ENCODE measurements around the gene RHEB. TPM values are rescaled to one million over a fixed set of nuclear protein-coding genes. Genes with fewer than 3 reads are reported as not detected.
A peak's percentile ranks its signal among the peaks of the same experiment; 100 is the strongest.

RHEB gene
- total RNA-seq, 1 donor from 2014 or later, result 157 TPM

GRCh38 chr7:151503902-151504714 lies 15.6 kb downstream of the RHEB start:
- peak; percentile 44 for DNase-seq (ENCODE audit: low read depth)
- no peak for TF ChIP-seq CTCF (conservative IDR thresholded peaks at IDR 0.05; ENCODE audit: low read depth, low read length)
- H3K4me3 ChIP-seq (ENCODE audit: low read depth, low read length), result no peak overlapping the region

GRCh38 chr7:151501676-151502075 lies 18.0 kb downstream of the RHEB start:
- DNase-seq (ENCODE audit: low read depth), result no peak
- no peak for TF ChIP-seq CTCF (conservative IDR thresholded peaks at IDR 0.05; ENCODE audit: low read depth, low read length)
- no peak overlapping the region for H3K4me3 ChIP-seq (ENCODE audit: low read depth, low read length)

- no peak overlapping the region for H3K4me3 ChIP-seq (ENCODE audit: low read depth, low read length)
- DNase-seq (ENCODE audit: low read depth), result no peak
- no peak for TF ChIP-seq CTCF (conservative IDR thresholded peaks at IDR 0.05; ENCODE audit: low read depth, low read length)
These were observed 21.2 kb downstream of the RHEB start for GRCh38 chr7:151498495-151498894.

- TF ChIP-seq CTCF (conservative IDR thresholded peaks at IDR 0.05; ENCODE audit: low read depth, low read length), result no peak
- no peak overlapping the region for H3K4me3 ChIP-seq (ENCODE audit: low read depth, low read length)
- DNase-seq (ENCODE audit: low read depth), result no peak
These were observed 22.3 kb downstream of the RHEB start for GRCh38 chr7:151497306-151497871.

- no peak for DNase-seq (ENCODE audit: low read depth)
- no peak overlapping the region for H3K4me3 ChIP-seq (ENCODE audit: low read depth, low read length)
- TF ChIP-seq CTCF (conservative IDR thresholded peaks at IDR 0.05; ENCODE audit: low read depth, low read length), result no peak
These were observed 24.3 kb downstream of the RHEB start for GRCh38 chr7:151495360-151495759.

- no peak for DNase-seq (ENCODE audit: low read depth)
- TF ChIP-seq CTCF (conservative IDR thresholded peaks at IDR 0.05; ENCODE audit: low read depth, low read length), result no peak
- no peak overlapping the region for H3K4me3 ChIP-seq (ENCODE audit: low read depth, low read length)
These were observed 25.1 kb downstream of the RHEB start for GRCh38 chr7:151494298-151495284.

Data from epithelial cell of proximal tubule (primary cell).